GM12801 (cell line): Measurements from ENCODE around the gene SMARCD1.

ENCODE experiments used
- TF ChIP-seq, protein P1 (sequence below): IDR thresholded peaks from one replicate; pipeline ENCODE4 v1.5.1; 2011; ENCODE audit warnings: control low read depth; ENCODE audit not compliant: insufficient read length; ENCODE audit errors: extremely low read depth

Gene SMARCD1

DNA sequence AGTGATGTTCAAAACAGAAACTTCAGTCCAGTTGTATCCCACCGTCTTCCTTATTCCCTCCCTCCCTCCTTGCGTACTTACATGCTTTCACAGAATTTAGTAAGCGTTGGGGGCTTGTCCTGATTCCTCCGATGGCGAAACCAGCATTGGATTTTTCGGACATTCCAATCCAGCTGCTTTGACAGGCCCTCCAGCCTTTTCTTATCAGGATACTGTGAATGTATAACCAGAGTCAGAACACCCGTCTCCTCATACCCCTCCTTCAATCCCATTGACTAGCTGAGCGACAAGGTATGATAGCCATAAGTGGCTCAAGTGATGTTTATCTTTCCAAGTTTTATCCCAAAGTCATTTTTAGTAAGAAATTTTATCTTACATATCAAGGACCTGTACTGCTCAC lies 57.9 kb downstream of the SMARCD1 start:
- TF ChIP-seq, protein P1, sequence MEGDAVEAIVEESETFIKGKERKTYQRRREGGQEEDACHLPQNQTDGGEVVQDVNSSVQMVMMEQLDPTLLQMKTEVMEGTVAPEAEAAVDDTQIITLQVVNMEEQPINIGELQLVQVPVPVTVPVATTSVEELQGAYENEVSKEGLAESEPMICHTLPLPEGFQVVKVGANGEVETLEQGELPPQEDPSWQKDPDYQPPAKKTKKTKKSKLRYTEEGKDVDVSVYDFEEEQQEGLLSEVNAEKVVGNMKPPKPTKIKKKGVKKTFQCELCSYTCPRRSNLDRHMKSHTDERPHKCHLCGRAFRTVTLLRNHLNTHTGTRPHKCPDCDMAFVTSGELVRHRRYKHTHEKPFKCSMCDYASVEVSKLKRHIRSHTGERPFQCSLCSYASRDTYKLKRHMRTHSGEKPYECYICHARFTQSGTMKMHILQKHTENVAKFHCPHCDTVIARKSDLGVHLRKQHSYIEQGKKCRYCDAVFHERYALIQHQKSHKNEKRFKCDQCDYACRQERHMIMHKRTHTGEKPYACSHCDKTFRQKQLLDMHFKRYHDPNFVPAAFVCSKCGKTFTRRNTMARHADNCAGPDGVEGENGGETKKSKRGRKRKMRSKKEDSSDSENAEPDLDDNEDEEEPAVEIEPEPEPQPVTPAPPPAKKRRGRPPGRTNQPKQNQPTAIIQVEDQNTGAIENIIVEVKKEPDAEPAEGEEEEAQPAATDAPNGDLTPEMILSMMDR, result no peak

DNA sequence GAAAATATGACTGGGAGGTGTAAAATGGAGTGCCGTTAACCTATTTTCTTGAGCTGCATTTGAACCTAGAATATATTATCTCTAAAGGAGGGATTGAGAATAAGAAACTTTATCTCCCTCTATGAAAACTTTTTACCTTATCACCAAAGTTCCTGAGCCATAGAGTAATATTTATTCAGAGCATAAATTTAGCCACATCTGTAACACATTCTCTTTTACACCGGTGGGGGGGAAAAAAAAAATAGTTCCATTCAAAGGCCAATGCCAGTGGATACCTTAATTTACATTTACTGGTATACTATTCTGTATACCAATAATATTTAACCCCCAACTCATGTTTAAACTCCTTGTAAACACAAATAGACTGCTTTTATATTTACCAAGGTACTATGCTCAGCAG lies 60.3 kb downstream of the SMARCD1 start:
- TF ChIP-seq, protein P1, result no peak

DNA sequence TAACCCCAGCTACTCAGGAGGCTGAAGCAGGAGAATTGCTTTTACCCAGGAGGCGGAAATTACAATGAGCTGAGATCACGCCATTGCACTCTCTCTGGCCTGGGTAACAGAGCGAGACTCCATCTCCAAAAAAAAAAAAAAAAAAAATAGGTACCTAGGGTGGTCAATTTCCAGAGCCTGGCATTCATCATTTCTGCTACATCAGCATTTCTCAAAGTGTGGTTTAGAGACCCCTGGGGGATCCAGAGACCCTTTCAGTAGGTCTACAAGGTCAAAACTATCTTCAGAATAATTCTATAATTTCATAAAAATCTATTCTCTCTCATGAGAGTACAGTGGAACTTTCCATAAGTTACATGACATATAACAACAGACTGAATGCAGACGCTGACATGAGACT lies 62.1 kb downstream of the SMARCD1 start:
- TF ChIP-seq, protein P1, result no peak

DNA sequence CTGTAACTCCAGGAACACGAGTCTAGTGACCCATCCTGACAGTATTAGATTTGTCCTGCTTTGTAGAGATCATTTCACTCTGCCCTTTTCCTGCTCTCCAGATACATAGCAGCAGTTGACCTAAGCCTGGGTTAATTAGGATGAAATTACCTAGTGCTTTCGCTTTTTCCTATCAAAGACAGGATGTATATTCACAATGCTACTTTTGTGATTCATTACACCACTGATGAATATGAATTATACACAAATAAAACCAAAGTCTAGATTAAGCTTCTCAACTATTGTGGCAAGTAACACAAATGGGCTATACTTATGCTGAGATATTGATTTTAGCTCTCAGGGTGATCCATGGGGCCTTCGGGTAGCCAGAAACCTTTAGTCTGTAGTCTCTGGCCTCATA lies 64.2 kb downstream of the SMARCD1 start:
- TF ChIP-seq, protein P1, result no peak
